HG02610 (cell line): ENCODE data around the gene NDUFS3.
"Not testable (repeated sequence)": the region's sequence is repeated elsewhere in the genome, so short reads cannot be mapped to it uniquely, and the experiment has no call there.

Source experiments
- ATAC-seq: cut with Tn5 transposase; IDR thresholded peaks from one replicate; pipeline ENCODE4 v1.9.1; 2021; ENCODE audit warnings: mild to moderate bottlenecking, moderate library complexity; ENCODE audit not compliant: unreplicated experiment

Gene NDUFS3

GRCh38 chr11:47578524-47579494, at the start of gene NDUFS3, which contains the start of gene KBTBD4:
NDUFS3 (plus strand) TSS chr11:47579074; CDS start chr11:47579092, 18 bp downstream.
KBTBD4 (minus strand) TSS chr11:47578970; CDS start chr11:47578951, 19 bp downstream.
- peak; percentile 92 for ATAC-seq

- no peak for ATAC-seq
Observed at GRCh38 chr11:47529951-47530350, 48.9 kb upstream of the NDUFS3 start.

- not testable (repeated sequence) for ATAC-seq
Observed at GRCh38 chr11:47530721-47531120, 48.2 kb upstream of the NDUFS3 start.

- ATAC-seq: no peak
Observed at GRCh38 chr11:47531666-47532065, 47.2 kb upstream of the NDUFS3 start.

- no peak for ATAC-seq
Observed at GRCh38 chr11:47532597-47533213, 46.2 kb upstream of the NDUFS3 start.

- no peak for ATAC-seq
Observed at GRCh38 chr11:47533690-47534151, 45.2 kb upstream of the NDUFS3 start.

- no peak for ATAC-seq
Observed at GRCh38 chr11:47534704-47535251, 44.1 kb upstream of the NDUFS3 start.

- no peak for ATAC-seq
Observed at GRCh38 chr11:47536915-47537314, 42.0 kb upstream of the NDUFS3 start.

GRCh38 chr11:47538741-47539565, 39.9 kb upstream of the NDUFS3 start:
- no peak for ATAC-seq

GRCh38 chr11:47539681-47540039, 39.2 kb upstream of the NDUFS3 start:
- no peak for ATAC-seq

GRCh38 chr11:47541070-47541469, 37.8 kb upstream of the NDUFS3 start:
- ATAC-seq: no peak

- no peak for ATAC-seq
Observed at GRCh38 chr11:47545298-47545697, 33.6 kb upstream of the NDUFS3 start.

- not testable (repeated sequence) for ATAC-seq
Observed at GRCh38 chr11:47546274-47546673, 32.6 kb upstream of the NDUFS3 start.

- no peak for ATAC-seq
Observed at GRCh38 chr11:47550288-47551047, 28.4 kb upstream of the NDUFS3 start.

GRCh38 chr11:47551086-47551485, 27.8 kb upstream of the NDUFS3 start:
- no peak for ATAC-seq

- ATAC-seq: peak; percentile 2
Observed at GRCh38 chr11:47552056-47552565, 26.8 kb upstream of the NDUFS3 start.

GRCh38 chr11:47552566-47553405, 26.1 kb upstream of the NDUFS3 start, which contains the start of gene CELF1:
CELF1 (minus strand) TSS chr11:47553132; CDS start chr11:47499523, 53,609 bp downstream.
- peak; percentile 89 for ATAC-seq

GRCh38 chr11:47553406-47553743, 25.5 kb upstream of the NDUFS3 start:
- ATAC-seq: peak; percentile 21

- not testable (repeated sequence) for ATAC-seq
Observed at GRCh38 chr11:47557004-47557403, 21.9 kb upstream of the NDUFS3 start.
